Brain microvascular endothelial cell (primary cell): ENCODE measurements around the gene MATN1.

Experiments
- DNase-seq: peaks from one replicate; pipeline ENCODE4 v3.0.0-alpha.2; 2020
- H3K27ac ChIP-seq: fragments of 250-450 bp; sonication (Bioruptor Pico); 2 replicates; pipeline ENCODE4 v1.5.1; 2020; ENCODE audit warnings: mild to moderate bottlenecking, moderate library complexity
- H3K27me3 ChIP-seq: fragments of 250-450 bp; sonication (Bioruptor Pico); replicated peaks from 2 replicates; pipeline ENCODE4 v1.5.1; 2020; ENCODE audit warnings: mild to moderate bottlenecking
- H3K36me3 ChIP-seq: fragments of 250-450 bp; sonication (Bioruptor Pico); replicated peaks from 2 replicates; pipeline ENCODE4 v1.5.1; 2020; ENCODE audit warnings: mild to moderate bottlenecking
- H3K4me3 ChIP-seq: 2 replicates; pipeline ENCODE4 v1.5.1; 2011; ENCODE audit warnings: low read depth, mild to moderate bottlenecking, control low read depth, low read length, moderate library complexity
- CTCF ChIP-seq: IDR thresholded peaks from 2 replicates; pipeline ENCODE4 v1.5.1; 2011; ENCODE audit warnings: low read depth, mild to moderate bottlenecking, moderate library complexity, low read length, control low read depth, inconsistent platforms; ENCODE audit errors: missing control alignments
- in situ Hi-C: cut with HindIII; loops from 2 replicates; pipeline ENCODE4 v1.10.0; 2017; ENCODE audit warnings: low sequenced_read_pairs, low pct_ligation_motif_present

MATN1 gene

GRCh38 chr1:30765556-30766434, 42.4 kb upstream of the MATN1 start:
- no peak for TF ChIP-seq CTCF
- in situ Hi-C loops, result no loop called here
- no peak overlapping the region for H3K4me3 ChIP-seq
- no peaks in the 10 kb centered on the region for H3K36me3 ChIP-seq
- no peaks in the 10 kb centered on the region for H3K27me3 ChIP-seq
- H3K27ac ChIP-seq, result no peak overlapping the region
- DNase-seq, result no peak

- TF ChIP-seq CTCF, result no peak
- Histone ChIP-seq H3K27ac (no peak overlapping the region), H3K4me3 (no peak overlapping the region), H3K27me3 (no peaks in the 10 kb centered on the region), H3K36me3 (no peaks in the 10 kb centered on the region)
- in situ Hi-C loops, result no loop called here
- no peak for DNase-seq
Observed at GRCh38 chr1:30764939-30765555, 41.7 kb upstream of the MATN1 start.

- no peak overlapping the region for H3K4me3 ChIP-seq
- H3K36me3 ChIP-seq, result no peaks in the 10 kb centered on the region
- in situ Hi-C loops, result no loop called here
- no peak for TF ChIP-seq CTCF
- no peaks in the 10 kb centered on the region for H3K27me3 ChIP-seq
- H3K27ac ChIP-seq, result no peak overlapping the region
- DNase-seq, result no peak
Observed at GRCh38 chr1:30764396-30764795, 41.0 kb upstream of the MATN1 start.

DNA sequence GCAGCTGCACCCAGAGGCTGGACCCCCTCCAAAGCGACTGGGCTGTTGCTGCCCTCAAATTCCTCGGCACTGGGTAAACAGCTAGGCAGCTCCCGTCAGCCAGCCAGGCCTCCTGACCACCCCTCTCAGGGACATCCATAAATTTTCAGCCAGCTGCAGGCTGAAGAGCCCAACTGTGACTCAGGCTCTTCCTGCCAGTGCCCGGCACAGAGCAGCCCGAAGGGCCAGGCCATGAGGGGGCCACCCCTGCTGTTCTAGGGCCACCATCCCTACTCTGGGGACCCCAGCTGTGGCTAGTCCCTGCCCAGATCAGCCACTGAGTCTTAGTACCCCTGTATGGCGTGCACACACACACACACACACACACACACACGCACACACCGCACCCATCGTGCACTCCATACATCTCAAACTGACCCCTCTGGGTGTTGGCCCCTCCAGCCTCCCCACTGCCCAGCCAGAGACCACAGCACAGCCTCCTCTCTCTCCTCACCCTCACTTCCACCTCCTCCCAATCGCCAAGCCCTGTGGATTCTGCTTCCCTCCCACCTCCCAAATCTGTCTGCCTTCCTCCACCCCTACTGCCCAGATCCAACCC, 40.4 kb upstream of the MATN1 start:
- peak; percentile 4 for DNase-seq
- Histone ChIP-seq H3K4me3 (no peak overlapping the region), H3K27ac (no peak overlapping the region)

DNA sequence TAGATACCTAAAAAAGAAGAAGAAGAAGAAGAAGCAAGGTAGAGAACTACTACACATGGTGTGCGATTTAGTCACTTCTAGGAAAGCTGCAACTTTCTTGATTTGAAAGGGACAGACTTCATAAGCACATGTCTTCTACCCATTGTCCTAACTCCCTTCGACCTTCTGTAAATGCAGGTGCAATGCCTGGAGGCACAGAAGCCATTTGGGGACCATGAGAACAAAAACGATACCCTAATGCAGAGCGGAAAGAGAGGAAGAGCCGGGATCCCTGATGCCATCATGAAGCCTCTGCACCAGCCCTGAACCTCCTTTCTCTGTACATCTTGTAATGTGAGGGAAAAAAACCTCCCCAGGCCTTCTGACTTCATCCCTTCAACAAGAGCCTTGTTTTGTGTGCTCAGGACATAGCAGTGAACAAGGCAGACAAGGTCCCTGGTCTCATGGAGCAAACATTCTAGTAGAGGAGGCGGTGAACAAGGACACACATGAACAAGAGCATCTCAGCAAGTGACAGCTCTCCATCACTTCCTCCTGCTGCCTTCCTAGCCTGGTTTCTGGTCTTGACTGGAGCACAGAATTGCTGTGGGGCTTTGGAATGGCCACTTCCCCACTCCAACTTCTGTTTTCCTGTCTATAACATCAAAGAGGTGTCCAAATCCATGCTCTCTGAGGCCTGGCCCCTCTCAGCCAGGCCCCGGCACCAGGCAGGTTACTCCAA, 39.7 kb upstream of the MATN1 start:
- TF ChIP-seq CTCF, result no peak
- in situ Hi-C loops, result no loop called here

More for the DNA sequence above, 40.4 kb upstream of the MATN1 start:
- Histone ChIP-seq H3K36me3 (no peaks in the 10 kb centered on the region), H3K27me3 (no peaks in the 10 kb centered on the region)
- in situ Hi-C loops, result no loop called here
- TF ChIP-seq CTCF, result no peak

More for the DNA sequence above, 39.7 kb upstream of the MATN1 start:
- Histone ChIP-seq H3K36me3 (no peaks in the 10 kb centered on the region), H3K27me3 (no peaks in the 10 kb centered on the region), H3K4me3 (no peak overlapping the region), H3K27ac (no peak overlapping the region)
- DNase-seq, result no peak
